ENCODE data around the gene RASGRP3.

Gene RASGRP3

DNA sequence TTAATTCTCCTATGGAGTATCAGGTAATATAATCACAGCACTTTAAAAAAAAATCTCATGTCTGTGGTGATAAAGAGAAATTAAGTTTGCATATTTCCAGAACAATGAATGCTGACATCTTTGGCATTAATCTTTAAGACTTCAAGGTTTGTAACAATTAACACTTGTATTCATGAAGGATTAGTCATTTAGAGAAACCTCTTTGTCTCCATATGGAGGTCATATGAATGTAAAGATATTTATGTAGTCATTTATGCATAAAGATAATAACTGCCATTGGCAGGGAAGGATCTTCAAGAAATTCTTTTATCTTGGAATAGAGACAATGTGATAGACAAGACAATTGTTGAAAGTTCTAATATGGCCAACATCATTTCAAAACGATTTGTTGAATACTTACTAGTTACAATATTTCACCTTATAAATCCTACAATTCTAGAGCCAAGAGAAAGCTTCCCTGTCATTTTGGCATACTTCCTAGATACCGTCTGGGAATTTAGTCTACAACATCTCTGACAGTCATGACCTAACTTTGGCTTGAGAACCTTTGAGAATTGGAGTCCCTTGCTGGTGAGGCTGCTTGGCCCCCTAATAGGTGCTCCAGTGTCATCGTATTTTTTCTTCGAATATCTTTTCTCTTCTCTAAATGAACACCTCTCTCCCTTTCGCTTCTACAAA is 33.6 kb downstream of the RASGRP3 start:
- TF ChIP-seq, protein P1, sequence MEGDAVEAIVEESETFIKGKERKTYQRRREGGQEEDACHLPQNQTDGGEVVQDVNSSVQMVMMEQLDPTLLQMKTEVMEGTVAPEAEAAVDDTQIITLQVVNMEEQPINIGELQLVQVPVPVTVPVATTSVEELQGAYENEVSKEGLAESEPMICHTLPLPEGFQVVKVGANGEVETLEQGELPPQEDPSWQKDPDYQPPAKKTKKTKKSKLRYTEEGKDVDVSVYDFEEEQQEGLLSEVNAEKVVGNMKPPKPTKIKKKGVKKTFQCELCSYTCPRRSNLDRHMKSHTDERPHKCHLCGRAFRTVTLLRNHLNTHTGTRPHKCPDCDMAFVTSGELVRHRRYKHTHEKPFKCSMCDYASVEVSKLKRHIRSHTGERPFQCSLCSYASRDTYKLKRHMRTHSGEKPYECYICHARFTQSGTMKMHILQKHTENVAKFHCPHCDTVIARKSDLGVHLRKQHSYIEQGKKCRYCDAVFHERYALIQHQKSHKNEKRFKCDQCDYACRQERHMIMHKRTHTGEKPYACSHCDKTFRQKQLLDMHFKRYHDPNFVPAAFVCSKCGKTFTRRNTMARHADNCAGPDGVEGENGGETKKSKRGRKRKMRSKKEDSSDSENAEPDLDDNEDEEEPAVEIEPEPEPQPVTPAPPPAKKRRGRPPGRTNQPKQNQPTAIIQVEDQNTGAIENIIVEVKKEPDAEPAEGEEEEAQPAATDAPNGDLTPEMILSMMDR (IDR thresholded peaks at IDR 0.05; ENCODE audit: insufficient read depth, low read depth, low read length, missing control alignments): no peak
- no peak overlapping the region for H3K4me3 ChIP-seq (ENCODE audit: low read depth, low read length)
- DNase-seq (ENCODE audit: low read depth): no peak

DNA sequence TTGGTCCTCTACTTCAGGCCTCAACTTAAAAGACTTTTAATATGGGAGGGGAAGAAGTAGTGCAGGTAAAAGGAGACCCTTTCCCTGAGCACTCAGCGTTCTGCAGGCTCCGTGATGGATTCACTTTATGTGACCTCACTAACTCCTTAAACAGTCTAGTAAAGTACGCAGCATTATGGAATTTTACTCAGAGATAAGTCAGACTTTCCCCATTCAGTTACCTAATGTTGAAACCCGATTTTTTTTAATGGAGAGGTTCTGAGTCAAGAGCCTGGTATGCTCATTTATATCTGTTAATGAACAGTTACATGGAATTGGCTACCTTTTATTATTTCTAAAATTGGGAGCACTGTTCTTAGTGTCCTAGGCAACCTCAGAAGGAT is 34.1 kb downstream of the RASGRP3 start:
- TF ChIP-seq, protein P1 (IDR thresholded peaks at IDR 0.05; ENCODE audit: insufficient read depth, low read depth, low read length, missing control alignments): no peak
- no peak for DNase-seq (ENCODE audit: low read depth)
- no peak overlapping the region for H3K4me3 ChIP-seq (ENCODE audit: low read depth, low read length)

GRCh38 chr2:33511141-33511540 is 34.7 kb downstream of the RASGRP3 start:
- TF ChIP-seq, protein P1 (IDR thresholded peaks at IDR 0.05; ENCODE audit: insufficient read depth, low read depth, low read length, missing control alignments): no peak

DNA sequence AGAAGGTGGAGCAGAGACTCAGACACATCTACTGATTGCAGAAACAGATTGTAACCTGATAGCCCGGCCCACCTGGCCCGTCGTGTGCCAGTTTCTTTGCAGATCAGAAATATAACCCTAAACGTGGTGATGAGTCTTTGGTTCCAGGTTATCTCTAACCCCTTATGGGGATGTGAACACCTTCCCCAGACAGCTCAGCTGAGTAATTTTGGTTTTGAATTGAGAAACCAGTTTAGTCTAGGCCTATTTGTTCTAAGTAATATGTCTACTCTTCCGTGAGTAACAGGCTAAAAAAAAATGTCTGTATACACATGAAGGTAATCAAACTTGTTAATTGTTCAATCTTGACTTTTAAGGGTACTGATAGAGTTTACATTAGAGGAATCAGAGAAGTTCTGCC is 35.7 kb downstream of the RASGRP3 start:
- TF ChIP-seq, protein P1 (IDR thresholded peaks at IDR 0.05; ENCODE audit: insufficient read depth, low read depth, low read length, missing control alignments): no peak
- no peak for DNase-seq (ENCODE audit: low read depth)
- H3K4me3 ChIP-seq (ENCODE audit: low read depth, low read length): no peak overlapping the region

More at GRCh38 chr2:33511141-33511540, 34.7 kb downstream of the RASGRP3 start:
- H3K4me3 ChIP-seq (ENCODE audit: low read depth, low read length): no peak overlapping the region
- no peak for DNase-seq (ENCODE audit: low read depth)

DNA sequence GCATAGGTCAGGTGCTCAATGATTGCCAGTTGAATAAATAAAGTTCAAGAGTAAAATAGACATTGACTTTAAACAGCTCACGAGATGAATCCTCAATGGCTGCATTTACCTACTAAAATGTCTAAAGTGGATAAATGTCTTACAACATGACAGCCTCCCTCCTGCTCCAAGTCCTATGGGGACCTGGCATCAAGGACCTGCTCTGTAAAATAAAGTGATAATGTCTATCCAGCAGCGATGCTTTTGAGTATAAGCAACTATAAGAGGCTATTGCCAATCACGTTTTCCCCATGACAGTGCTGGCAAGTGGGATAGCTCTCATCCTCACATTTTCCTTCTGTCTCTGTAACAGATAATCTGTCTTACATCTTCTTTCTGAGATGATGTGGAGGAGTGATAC is 37.0 kb downstream of the RASGRP3 start:
- TF ChIP-seq, protein P1 (IDR thresholded peaks at IDR 0.05; ENCODE audit: insufficient read depth, low read depth, low read length, missing control alignments): no peak
- no peak for DNase-seq (ENCODE audit: low read depth)
- no peak overlapping the region for H3K4me3 ChIP-seq (ENCODE audit: low read depth, low read length)

DNA sequence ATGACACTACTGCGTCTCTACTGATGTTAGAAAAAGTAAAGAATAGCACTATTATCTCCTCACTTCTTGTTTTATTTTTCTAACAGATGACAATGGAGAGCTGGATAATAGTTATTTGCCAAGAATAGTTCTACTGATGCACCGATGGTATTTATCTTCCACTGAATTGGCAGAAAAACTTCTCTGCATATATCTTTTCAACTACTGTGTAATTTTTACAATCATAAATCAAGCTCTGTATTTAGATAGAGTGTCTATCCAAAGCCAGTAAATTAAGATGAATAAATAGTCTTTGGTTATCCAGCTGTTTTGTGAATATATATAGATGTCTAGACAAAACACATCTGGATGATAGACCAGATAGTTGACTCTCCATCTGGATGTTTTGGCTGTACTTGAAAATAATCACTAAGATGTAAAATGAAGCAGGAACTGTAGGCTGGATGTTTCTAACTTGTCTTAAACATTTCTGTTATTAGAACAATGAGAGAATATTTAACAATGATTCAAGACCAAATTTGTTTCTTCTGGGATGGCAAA is 40.1 kb downstream of the RASGRP3 start:
- H3K4me3 ChIP-seq (ENCODE audit: low read depth, low read length): no peak overlapping the region
- no peak for DNase-seq (ENCODE audit: low read depth)
- TF ChIP-seq, protein P1 (IDR thresholded peaks at IDR 0.05; ENCODE audit: insufficient read depth, low read depth, low read length, missing control alignments): no peak

DNA sequence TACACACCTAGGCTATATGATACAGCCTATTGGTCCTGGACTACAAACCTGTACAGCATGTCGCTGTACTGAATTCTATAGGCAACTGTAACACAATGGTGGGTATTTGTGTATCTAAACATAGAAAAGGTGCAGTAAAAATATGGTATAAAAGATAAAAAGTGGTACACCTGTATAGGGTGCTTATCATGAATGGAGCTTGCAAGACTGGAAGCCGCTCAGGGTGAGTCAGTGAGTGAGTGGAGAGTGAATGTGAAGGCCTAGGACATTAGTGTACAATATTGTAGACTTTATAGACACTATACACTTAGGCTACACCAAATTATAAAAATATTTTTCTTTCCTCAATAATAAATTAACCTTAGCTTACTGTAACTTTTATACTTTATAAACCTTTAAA is 41.8 kb downstream of the RASGRP3 start:
- TF ChIP-seq, protein P1 (IDR thresholded peaks at IDR 0.05; ENCODE audit: insufficient read depth, low read depth, low read length, missing control alignments): no peak
- H3K4me3 ChIP-seq (ENCODE audit: low read depth, low read length): no peak overlapping the region
- no peak for DNase-seq (ENCODE audit: low read depth)

Data from GM12865 (cell line).